Keratinocyte (primary cell): ENCODE data around the gene ZNF496. TPM values are rescaled to one million over a fixed set of nuclear protein-coding genes. Genes with fewer than 3 reads are reported as not detected.

ENCODE experiments used
- DNase-seq: peaks from one replicate; pipeline ENCODE4 v3.0.0-alpha.2; 2011; ENCODE audit warnings: low read depth, missing footprints, low spot score
- FAIRE-seq: peaks from 2 replicates; lab custom pipeline; 2011; peaks lifted over from hg19 to GRCh38; lab: Jason Lieb, UNC
- H2AFZ ChIP-seq: 2 replicates; pipeline ENCODE4 v1.6.0; 2012; ENCODE audit warnings: low read length, control low read depth, inconsistent platforms; ENCODE audit not compliant: control insufficient read depth
- H3K27ac ChIP-seq: 2 replicates; pipeline ENCODE4 v1.5.1; 2011; ENCODE audit warnings: low read length; ENCODE audit not compliant: control insufficient read depth, insufficient read depth
- H3K27me3 ChIP-seq: 3 replicates; pipeline ENCODE4 v1.6.0; 2011; ENCODE audit warnings: low read length; ENCODE audit not compliant: control insufficient read depth, insufficient read depth; ENCODE audit errors: extremely low read depth
- H3K36me3 ChIP-seq, 2 experiments: 2 replicates in 1 of 2; 3 replicates in 1 of 2; pipeline ENCODE4 v1.5.1; 2011; ENCODE audit warnings: low read length in 2 of 2, mild to moderate bottlenecking in 1 of 2; ENCODE audit not compliant: control insufficient read depth in 2 of 2, insufficient read depth in 2 of 2; ENCODE audit errors: extremely low read depth in 1 of 2
- H3K4me1 ChIP-seq: 3 replicates; pipeline ENCODE4 v1.5.1; 2011; ENCODE audit warnings: low read length; ENCODE audit not compliant: control insufficient read depth, insufficient read depth; ENCODE audit errors: extremely low read depth
- H3K4me2 ChIP-seq: 3 replicates; pipeline ENCODE4 v1.6.0; 2011; ENCODE audit warnings: low read depth, low read length; ENCODE audit not compliant: control insufficient read depth, insufficient read depth; ENCODE audit errors: extremely low read depth
- H3K4me3 ChIP-seq, 3 experiments: fragments of 200-600 bp in 1 of 3; sonication (generic) in 1 of 3; 2 replicates in 2 of 3; 3 replicates in 1 of 3; pipeline ENCODE4 v1.5.1; 2011 to 2016; ENCODE audit warnings: low read length in 3 of 3, mild to moderate bottlenecking in 3 of 3, control low read depth in 2 of 3, inconsistent platforms in 1 of 3, low read depth in 1 of 3, mixed read lengths in 1 of 3, mixed run types in 1 of 3, moderate library complexity in 1 of 3; ENCODE audit not compliant: control insufficient read depth in 2 of 3, insufficient read depth in 2 of 3; ENCODE audit errors: extremely low read depth in 1 of 3
- H3K79me2 ChIP-seq: 2 replicates; pipeline ENCODE4 v1.6.0; 2012; ENCODE audit warnings: low read length; ENCODE audit not compliant: control insufficient read depth, insufficient read depth
- H3K9ac ChIP-seq: 3 replicates; pipeline ENCODE4 v1.6.0; 2011; ENCODE audit warnings: low read length; ENCODE audit not compliant: control insufficient read depth, insufficient read depth; ENCODE audit errors: extremely low read depth
- H3K9me1 ChIP-seq: 3 replicates; pipeline ENCODE4 v1.6.0; 2011; ENCODE audit warnings: low read length; ENCODE audit not compliant: control insufficient read depth, insufficient read depth; ENCODE audit errors: extremely low read depth
- H3K9me3 ChIP-seq: 2 replicates; pipeline ENCODE4 v1.5.1; 2012; ENCODE audit warnings: low read depth, low read length; ENCODE audit not compliant: control insufficient read depth
- H4K20me1 ChIP-seq: 3 replicates; pipeline ENCODE4 v1.6.0; 2011; ENCODE audit warnings: low read length; ENCODE audit not compliant: control insufficient read depth, insufficient read depth; ENCODE audit errors: extremely low read depth
- CTCF ChIP-seq, 3 experiments: IDR thresholded peaks in 1 of 3; conservative IDR thresholded peaks in 1 of 3; optimal IDR thresholded peaks in 1 of 3; 2 replicates in 2 of 3; 3 replicates in 1 of 3; pipeline versions ENCODE3 to v1.5.1; 2011; ENCODE audit warnings: low read length in 3 of 3, mild to moderate bottlenecking in 3 of 3, moderate library complexity in 2 of 3, control low read depth in 1 of 3, inconsistent platforms in 1 of 3; ENCODE audit not compliant: insufficient read depth in 2 of 3; ENCODE audit errors: extremely low read depth in 1 of 3
- EZH2 ChIP-seq: IDR thresholded peaks from one replicate; pipeline ENCODE4 v1.6.1; 2012; ENCODE audit warnings: inconsistent platforms, mild to moderate bottlenecking, low read length, moderate library complexity
- dilution Hi-C: fragments of 300-500 bp; cut with MboI; formaldehyde crosslinking; loops from one replicate; pipeline ENCODE4 v1.7.0; 2020; ENCODE audit warnings: low sequenced_read_pairs; ENCODE audit not compliant: extremely low pct_ligation_motif_present
- polyA plus RNA-seq, 5 experiments: library from polyadenylated mRNA; depleted of rRNA in 3 of 5; stranded (reverse) in 3 of 5; stranded (forward) in 1 of 5; unstranded in 1 of 5; fragments of >200 nt; gene quantifications; 1 replicate in 1 of 5; 2 replicates in 3 of 5; 3 replicates in 1 of 5; pipeline versions ENCODE4 v1.2.1 to v1.2.3, GENCODE V29; 2011 to 2012; ENCODE audit warnings: missing spikeins in 2 of 5, low read depth in 1 of 5, low replicate concordance in 1 of 5

The ZNF496 gene
- polyA plus RNA-seq, 1 donor (not counting 4 experiments of a cell fraction or from before 2014, with no cell fraction given), result 8.9 TPM

DNA sequence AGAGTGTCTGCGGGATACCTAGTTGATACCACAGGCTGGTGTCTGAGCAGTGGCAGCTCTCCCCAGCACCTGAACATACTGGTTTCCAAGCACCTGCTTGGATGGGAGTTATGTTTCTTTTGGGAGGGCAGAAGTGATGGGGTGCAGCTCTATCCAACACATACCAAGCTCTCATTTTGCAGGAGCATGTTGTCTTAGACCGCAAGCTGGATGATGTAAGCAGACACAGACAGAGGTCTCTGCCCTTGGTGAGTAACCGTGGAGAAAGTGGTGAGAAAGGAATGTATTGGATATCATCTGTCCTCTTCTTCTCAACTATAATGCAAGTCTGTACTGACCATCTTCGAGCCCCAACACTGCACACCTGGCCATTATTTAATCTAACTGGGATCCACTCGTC is 37.4 kb downstream of the ZNF496 start:
- Histone ChIP-seq H3K27ac (no peak overlapping the region), H3K4me1 (no peaks in the 10 kb centered on the region), H3K9me1 (no peaks in the 10 kb centered on the region), H4K20me1 (no peaks in the 10 kb centered on the region), H2AFZ (no peak overlapping the region), H3K79me2 (no peaks in the 10 kb centered on the region), H3K4me3 (no peak overlapping the region), H3K9ac (no peak overlapping the region), H3K27me3 (no peaks in the 10 kb centered on the region), H3K36me3 (no peaks in the 10 kb centered on the region), H3K9me3 (no peaks in the 10 kb centered on the region), H3K4me2 (no peak overlapping the region)
- TF ChIP-seq EZH2, result no peak
- TF ChIP-seq CTCF (optimal IDR thresholded peaks at IDR 0.05 in 1 of 3, IDR thresholded peaks at IDR 0.05 in 1 of 3, conservative IDR thresholded peaks at IDR 0.05 in 1 of 3; ENCODE audit: extremely low read depth in 1 of 3, insufficient read depth in 2 of 3, low read length in 3 of 3), result no peak
- no peak for DNase-seq
- no peak for FAIRE-seq
- dilution Hi-C loops, result no loop called here

DNA sequence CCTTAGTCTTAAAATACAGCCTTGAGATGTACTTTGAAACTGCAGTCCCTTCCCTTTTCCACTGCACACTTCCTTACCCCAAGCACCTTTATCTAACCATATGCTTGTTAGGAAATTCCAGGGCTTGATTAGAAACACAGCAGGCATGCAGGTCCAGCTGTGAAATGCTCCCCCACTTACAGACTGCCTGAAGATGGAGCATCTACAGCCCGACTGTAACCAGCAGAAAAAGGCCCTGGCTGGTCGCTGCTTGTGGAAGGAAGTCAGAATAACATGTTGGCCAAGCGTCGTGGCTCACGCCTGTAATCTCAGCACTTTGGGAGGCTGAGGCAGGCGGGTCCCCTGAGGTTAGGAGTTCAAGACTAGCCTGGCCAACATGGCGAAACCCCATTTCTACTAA is 38.6 kb downstream of the ZNF496 start:
- dilution Hi-C loops, result no loop called here
- Histone ChIP-seq H3K4me2 (no peak overlapping the region), H3K9me3 (no peaks in the 10 kb centered on the region), H4K20me1 (no peaks in the 10 kb centered on the region), H3K27me3 (no peaks in the 10 kb centered on the region), H3K9ac (no peak overlapping the region), H3K9me1 (no peaks in the 10 kb centered on the region), H3K27ac (no peak overlapping the region), H3K79me2 (no peaks in the 10 kb centered on the region), H2AFZ (no peak overlapping the region), H3K36me3 (no peaks in the 10 kb centered on the region), H3K4me3 (no peak overlapping the region), H3K4me1 (no peaks in the 10 kb centered on the region)
- DNase-seq, result no peak
- FAIRE-seq, result no peak
- TF ChIP-seq CTCF (optimal IDR thresholded peaks at IDR 0.05 in 1 of 3, IDR thresholded peaks at IDR 0.05 in 1 of 3, conservative IDR thresholded peaks at IDR 0.05 in 1 of 3; ENCODE audit: extremely low read depth in 1 of 3, insufficient read depth in 2 of 3, low read length in 3 of 3), result no peak
- no peak for TF ChIP-seq EZH2
